ENCODE results near the gene SH3PXD2A. TPM values are rescaled to one million over a fixed set of nuclear protein-coding genes. Genes with fewer than 3 reads are reported as not detected.
A peak's percentile ranks its signal among the peaks of the same experiment; 100 is the strongest.

SH3PXD2A gene
- total RNA-seq, 1 experiment from 2014 or later: 13.2 TPM

- ChIA-PET POLR2A (no interaction called here), CTCF (interaction anchor here (0.6 to 2.1 kb wide), 9 partner anchors 12 to 825 kb away, joined by 3 to 12 read pairs (median 3); no protein-coding TSS in a partner anchor)
- Mint-ChIP-seq H3K4me1 (ENCODE audit: insufficient read depth, unreplicated experiment) (no peaks in the 10 kb centered on the region), H3K27me3 (ENCODE audit: insufficient read depth, unreplicated experiment) (peaks cover 17% of the 10 kb centered on the region), H3K4me3 (ENCODE audit: unreplicated experiment) (no peak overlapping the region), H3K36me3 (ENCODE audit: insufficient read depth, unreplicated experiment) (no peaks in the 10 kb centered on the region), H3K27ac (ENCODE audit: low read depth, unreplicated experiment) (no peak overlapping the region), H3K9me3 (ENCODE audit: unreplicated experiment) (no peaks in the 10 kb centered on the region)
- DNase-seq (ENCODE audit: unreplicated experiment): peak; percentile 42
- TF ChIP-seq CTCF (IDR thresholded peaks at IDR 0.05; ENCODE audit: unreplicated experiment): peak; percentile 81
- no TSS peak for BruUV-seq (replicated peaks)
- intact Hi-C loops (cut with micrococcal nuclease): no loop called here
These were observed 290.4 kb downstream of the SH3PXD2A start for GRCh38 chr10:103564776-103565520.

GRCh38 chr10:103564116-103564501, 291.3 kb downstream of the SH3PXD2A start:
- ChIA-PET POLR2A (no interaction called here), CTCF (interaction anchor here (0.6 to 2.2 kb wide), 11 partner anchors 13 to 824 kb away, joined by 3 to 12 read pairs (median 3); no protein-coding TSS in a partner anchor)
- no peak for TF ChIP-seq CTCF (IDR thresholded peaks at IDR 0.05; ENCODE audit: unreplicated experiment)
- DNase-seq (ENCODE audit: unreplicated experiment): no peak
- BruUV-seq (replicated peaks): no TSS peak
- Mint-ChIP-seq H3K4me3 (ENCODE audit: unreplicated experiment) (no peak overlapping the region), H3K36me3 (ENCODE audit: insufficient read depth, unreplicated experiment) (no peaks in the 10 kb centered on the region), H3K4me1 (ENCODE audit: insufficient read depth, unreplicated experiment) (no peaks in the 10 kb centered on the region), H3K27ac (ENCODE audit: low read depth, unreplicated experiment) (no peak overlapping the region), H3K27me3 (ENCODE audit: insufficient read depth, unreplicated experiment) (peaks cover 15% of the 10 kb centered on the region), H3K9me3 (ENCODE audit: unreplicated experiment) (no peaks in the 10 kb centered on the region)
- intact Hi-C loops (cut with micrococcal nuclease): no loop called here

- Mint-ChIP-seq H3K4me1 (ENCODE audit: insufficient read depth, unreplicated experiment) (no peaks in the 10 kb centered on the region), H3K4me3 (ENCODE audit: unreplicated experiment) (no peak overlapping the region), H3K36me3 (ENCODE audit: insufficient read depth, unreplicated experiment) (no peaks in the 10 kb centered on the region), H3K27me3 (ENCODE audit: insufficient read depth, unreplicated experiment) (peaks cover 11% of the 10 kb centered on the region), H3K27ac (ENCODE audit: low read depth, unreplicated experiment) (no peak overlapping the region), H3K9me3 (ENCODE audit: unreplicated experiment) (no peaks in the 10 kb centered on the region)
- DNase-seq (ENCODE audit: unreplicated experiment): no peak
- BruUV-seq (replicated peaks): no TSS peak
- intact Hi-C loops (cut with micrococcal nuclease): no loop called here
- TF ChIP-seq CTCF (IDR thresholded peaks at IDR 0.05; ENCODE audit: unreplicated experiment): no peak
- ChIA-PET POLR2A (no interaction called here), CTCF (interaction anchor here (0.6 to 2.2 kb wide), 10 partner anchors 9 to 293 kb away, joined by 3 to 12 read pairs (median 3); no protein-coding TSS in a partner anchor)
These were observed 291.9 kb downstream of the SH3PXD2A start for GRCh38 chr10:103563231-103564115.

GRCh38 chr10:103562383-103562782, 293.0 kb downstream of the SH3PXD2A start:
- Mint-ChIP-seq H3K4me3 (ENCODE audit: unreplicated experiment) (no peak overlapping the region), H3K36me3 (ENCODE audit: insufficient read depth, unreplicated experiment) (no peaks in the 10 kb centered on the region), H3K27me3 (ENCODE audit: insufficient read depth, unreplicated experiment) (peaks cover 11% of the 10 kb centered on the region), H3K9me3 (ENCODE audit: unreplicated experiment) (no peaks in the 10 kb centered on the region), H3K4me1 (ENCODE audit: insufficient read depth, unreplicated experiment) (no peaks in the 10 kb centered on the region), H3K27ac (ENCODE audit: low read depth, unreplicated experiment) (no peak overlapping the region)
- no TSS peak for BruUV-seq (replicated peaks)
- TF ChIP-seq CTCF (IDR thresholded peaks at IDR 0.05; ENCODE audit: unreplicated experiment): no peak
- intact Hi-C loops (cut with micrococcal nuclease): no loop called here
- POLR2A ChIA-PET: no interaction called here
- CTCF ChIA-PET: interaction anchor here (1.1 to 2.2 kb wide), 2 partner anchors 8 to 150 kb away, joined by 3 to 7 read pairs; no protein-coding TSS in a partner anchor
- DNase-seq (ENCODE audit: unreplicated experiment): peak; percentile 58

Measured in MCF 10A (cell line).